Mucosa of rectum (tissue), 2 donors: Measurements from ENCODE around the gene PSD2.

Source experiments
- H3K27ac ChIP-seq, 2 donors: one replicate each; pipeline ENCODE4 v1.7.0; 2013; ENCODE audit warnings: inconsistent platforms in 2 of 2, low read depth in 2 of 2, low read length in 2 of 2
- H3K27me3 ChIP-seq, 2 donors: one replicate each; pipeline ENCODE4 v1.7.0; 2013; ENCODE audit warnings: low read length in 2 of 2; ENCODE audit not compliant: control insufficient read depth in 2 of 2, insufficient read depth in 2 of 2
- H3K36me3 ChIP-seq, 2 donors: one replicate each; pipeline ENCODE4 v1.7.0; 2013; ENCODE audit warnings: low read length in 2 of 2; ENCODE audit not compliant: control insufficient read depth in 2 of 2, insufficient read depth in 2 of 2
- H3K4me1 ChIP-seq, 2 donors: one replicate each; pipeline ENCODE4 v1.7.0; 2013; ENCODE audit warnings: low read length in 2 of 2, mild to moderate bottlenecking in 1 of 2; ENCODE audit not compliant: control insufficient read depth in 2 of 2, insufficient read depth in 2 of 2
- H3K4me3 ChIP-seq, 2 donors: one replicate each; pipeline ENCODE4 v1.7.0; 2013; ENCODE audit warnings: low read length in 2 of 2
- H3K9ac ChIP-seq, 2 donors: one replicate each; pipeline ENCODE4 v1.7.0; 2013; ENCODE audit warnings: low read length in 2 of 2, low read depth in 1 of 2, mild to moderate bottlenecking in 1 of 2
- H3K9me3 ChIP-seq, 2 donors: one replicate each; pipeline ENCODE4 v1.7.0; 2013; ENCODE audit warnings: low read length in 2 of 2; ENCODE audit not compliant: control insufficient read depth in 2 of 2
- donor health status: healthy.
- donor health status: Normal muscosa, but diverticular disease.

The PSD2 gene

GRCh38 chr5:139855451-139855850 lies 59.8 kb downstream of the PSD2 start:
- no peak overlapping the region for H3K4me3 ChIP-seq
- H3K27me3 ChIP-seq = no peaks in the 10 kb centered on the region
- H3K9ac ChIP-seq = no peak overlapping the region
- H3K9me3 ChIP-seq = no peaks in the 10 kb centered on the region
- H3K27ac ChIP-seq = no peak overlapping the region
- no peaks in the 10 kb centered on the region for H3K4me1 ChIP-seq
- no peaks in the 10 kb centered on the region for H3K36me3 ChIP-seq

- no peak overlapping the region for H3K4me3 ChIP-seq
- H3K36me3 ChIP-seq = no peaks in the 10 kb centered on the region
- no peak overlapping the region for H3K9ac ChIP-seq
- no peak overlapping the region for H3K27ac ChIP-seq
- no peaks in the 10 kb centered on the region for H3K27me3 ChIP-seq
- no peaks in the 10 kb centered on the region for H3K4me1 ChIP-seq
- no peaks in the 10 kb centered on the region for H3K9me3 ChIP-seq
Observed at GRCh38 chr5:139855946-139856540, 60.4 kb downstream of the PSD2 start.

- H3K27me3 ChIP-seq = no peaks in the 10 kb centered on the region
- no peaks in the 10 kb centered on the region for H3K9me3 ChIP-seq
- no peak overlapping the region for H3K4me3 ChIP-seq
- no peaks in the 10 kb centered on the region for H3K4me1 ChIP-seq
- no peaks in the 10 kb centered on the region for H3K36me3 ChIP-seq
- no peak overlapping the region for H3K9ac ChIP-seq
- no peak overlapping the region for H3K27ac ChIP-seq
Observed at GRCh38 chr5:139856714-139857113, 61.1 kb downstream of the PSD2 start.

- no peaks in the 10 kb centered on the region for H3K36me3 ChIP-seq
- H3K9me3 ChIP-seq = no peaks in the 10 kb centered on the region
- H3K4me3 ChIP-seq = no peak overlapping the region
- no peaks in the 10 kb centered on the region for H3K27me3 ChIP-seq
- no peak overlapping the region for H3K27ac ChIP-seq
- H3K9ac ChIP-seq = no peak overlapping the region
- H3K4me1 ChIP-seq = no peaks in the 10 kb centered on the region
Observed at GRCh38 chr5:139859013-139859412, 63.4 kb downstream of the PSD2 start.

- H3K36me3 ChIP-seq = no peaks in the 10 kb centered on the region
- H3K27ac ChIP-seq = no peak overlapping the region
- no peaks in the 10 kb centered on the region for H3K4me1 ChIP-seq
- H3K9me3 ChIP-seq = no peaks in the 10 kb centered on the region
- no peaks in the 10 kb centered on the region for H3K27me3 ChIP-seq
- H3K9ac ChIP-seq = no peak overlapping the region
- no peak overlapping the region for H3K4me3 ChIP-seq
Observed at GRCh38 chr5:139861021-139861888, 65.6 kb downstream of the PSD2 start.

GRCh38 chr5:139861889-139862207 lies 66.2 kb downstream of the PSD2 start:
- Histone ChIP-seq H3K4me3 (no peak overlapping the region), H3K4me1 (no peaks in the 10 kb centered on the region), H3K27ac (no peak overlapping the region), H3K36me3 (no peaks in the 10 kb centered on the region), H3K9ac (no peak overlapping the region), H3K9me3 (no peaks in the 10 kb centered on the region), H3K27me3 (no peaks in the 10 kb centered on the region)

- no peak overlapping the region for H3K27ac ChIP-seq
- no peak overlapping the region for H3K9ac ChIP-seq
- H3K36me3 ChIP-seq = no peaks in the 10 kb centered on the region
- H3K27me3 ChIP-seq = no peaks in the 10 kb centered on the region
- no peaks in the 10 kb centered on the region for H3K9me3 ChIP-seq
- no peak overlapping the region for H3K4me3 ChIP-seq
- H3K4me1 ChIP-seq = no peaks in the 10 kb centered on the region
Observed at GRCh38 chr5:139862313-139862712, 66.7 kb downstream of the PSD2 start.

GRCh38 chr5:139862803-139863202 lies 67.2 kb downstream of the PSD2 start:
- Histone ChIP-seq H3K27ac (no peak overlapping the region), H3K4me1 (no peaks in the 10 kb centered on the region), H3K36me3 (no peaks in the 10 kb centered on the region), H3K9ac (no peak overlapping the region), H3K9me3 (no peaks in the 10 kb centered on the region), H3K27me3 (no peaks in the 10 kb centered on the region), H3K4me3 (no peak overlapping the region)

GRCh38 chr5:139863361-139863760 lies 67.8 kb downstream of the PSD2 start:
- Histone ChIP-seq H3K4me3 (no peak overlapping the region), H3K4me1 (no peaks in the 10 kb centered on the region), H3K36me3 (no peaks in the 10 kb centered on the region), H3K9me3 (no peaks in the 10 kb centered on the region), H3K27me3 (no peaks in the 10 kb centered on the region), H3K27ac (no peak overlapping the region), H3K9ac (no peak overlapping the region)

GRCh38 chr5:139863855-139864558 lies 68.4 kb downstream of the PSD2 start:
- H3K9ac ChIP-seq = no peak overlapping the region
- H3K36me3 ChIP-seq = no peaks in the 10 kb centered on the region
- no peaks in the 10 kb centered on the region for H3K4me1 ChIP-seq
- no peak overlapping the region for H3K27ac ChIP-seq
- no peaks in the 10 kb centered on the region for H3K27me3 ChIP-seq
- H3K9me3 ChIP-seq = no peaks in the 10 kb centered on the region
- H3K4me3 ChIP-seq = no peak overlapping the region
